ENCODE results near the gene MGMT. TPM values are rescaled to one million over a fixed set of nuclear protein-coding genes. Genes with fewer than 3 reads are reported as not detected.

The MGMT gene
- total and polyA plus RNA-seq, 2 donors (not counting 3 experiments of a cell fraction or from before 2014, with no cell fraction given): 15.0 to 15.2 TPM

DNA sequence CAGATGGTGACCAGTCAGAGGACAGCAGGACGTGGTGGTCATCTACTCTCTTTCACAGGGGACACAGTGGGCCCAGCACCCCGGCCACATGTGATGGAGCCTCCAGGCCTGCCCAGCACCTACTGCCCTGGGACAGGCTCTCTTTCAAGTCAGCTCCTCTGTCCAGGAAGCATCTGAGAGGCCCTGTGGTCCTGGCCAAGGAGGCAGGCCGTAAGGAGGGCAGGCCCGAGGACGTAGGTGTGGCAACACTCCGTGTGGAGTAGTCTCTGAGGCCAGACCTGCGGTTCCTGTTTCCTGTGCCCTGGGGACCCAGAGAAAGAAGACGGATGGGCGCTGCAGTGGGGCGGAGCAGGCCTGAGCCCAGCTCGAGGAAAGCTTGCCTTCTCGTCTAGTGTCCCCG is 317.9 kb downstream of the MGMT start:
- no TSS peak for BruUV-seq (replicated peaks)
- H3K27ac ChIP-seq (ENCODE audit: insufficient read depth, low read depth, low read length): no peak overlapping the region
- H3K4me1 ChIP-seq (ENCODE audit: control insufficient read depth, extremely low read depth, insufficient read depth, low read length): no peaks in the 10 kb centered on the region
- ChIA-PET CTCF (no interaction called here), POLR2A (no interaction called here)
- no peaks in the 10 kb centered on the region for H3K79me2 ChIP-seq (ENCODE audit: control insufficient read depth, insufficient read depth, low read length)
- no peak overlapping the region for H3K4me3 ChIP-seq (replicated peaks in 1 of 3; ENCODE audit: insufficient read depth in 1 of 3, low read depth in 1 of 3, low read length in 3 of 3)
- no peak overlapping the region for H3K4me2 ChIP-seq (ENCODE audit: insufficient read depth, low read length)
- dilution Hi-C loops (cut with MboI; ENCODE audit: extremely low pct_ligation_motif_present, low sequenced_read_pairs): no loop called here
- peaks cover 3% of the 10 kb centered on the region for H3K9me3 ChIP-seq (replicated peaks; ENCODE audit: control insufficient read depth, insufficient read depth, low read length)
- no peaks in the 10 kb centered on the region for H3K36me3 ChIP-seq (ENCODE audit: control insufficient read depth in 2 of 2, extremely low read depth in 1 of 2, insufficient read depth in 2 of 2, low read length in 2 of 2)
- H2AFZ ChIP-seq (ENCODE audit: low read depth, low read length): no peak overlapping the region
- no peaks in the 10 kb centered on the region for H4K20me1 ChIP-seq (replicated peaks; ENCODE audit: control insufficient read depth, extremely low read depth, insufficient read depth, low read length)
- TF ChIP-seq JUN (IDR thresholded peaks at IDR 0.05; ENCODE audit: borderline replicate concordance, insufficient read depth, insufficient read length, low read depth) (no peak), POLR2AphosphoS5 (IDR thresholded peaks at IDR 0.05; ENCODE audit: insufficient read depth, low read depth, low read length) (no peak)
- FAIRE-seq (no peak), DNase-seq (ENCODE audit: low read depth, low spot score) (no peak)
- H3K9ac ChIP-seq (replicated peaks; ENCODE audit: extremely low read depth, insufficient read depth, low read length): no peak overlapping the region
- H3K27me3 ChIP-seq (ENCODE audit: control insufficient read depth in 2 of 2, insufficient read depth in 2 of 2, low read length in 2 of 2): no peaks in the 10 kb centered on the region
- intact Hi-C loops (cut with micrococcal nuclease): no loop called here
- no peaks in the 10 kb centered on the region for H3K9me1 ChIP-seq (replicated peaks; ENCODE audit: control insufficient read depth, extremely low read depth, insufficient read depth, low read length)

GRCh38 chr10:129785536-129785981 is 318.5 kb downstream of the MGMT start:
- ChIA-PET CTCF (no interaction called here), POLR2A (no interaction called here)
- BruUV-seq (replicated peaks): no TSS peak
- H3K9me3 ChIP-seq (replicated peaks; ENCODE audit: control insufficient read depth, insufficient read depth, low read length): peaks cover 3% of the 10 kb centered on the region
- no peaks in the 10 kb centered on the region for H3K27me3 ChIP-seq (ENCODE audit: control insufficient read depth in 2 of 2, insufficient read depth in 2 of 2, low read length in 2 of 2)
- no peak overlapping the region for H3K9ac ChIP-seq (replicated peaks; ENCODE audit: extremely low read depth, insufficient read depth, low read length)
- no peak overlapping the region for H3K27ac ChIP-seq (ENCODE audit: insufficient read depth, low read depth, low read length)
- no peaks in the 10 kb centered on the region for H3K4me1 ChIP-seq (ENCODE audit: control insufficient read depth, extremely low read depth, insufficient read depth, low read length)
- H3K4me2 ChIP-seq (ENCODE audit: insufficient read depth, low read length): no peak overlapping the region
- no peaks in the 10 kb centered on the region for H3K9me1 ChIP-seq (replicated peaks; ENCODE audit: control insufficient read depth, extremely low read depth, insufficient read depth, low read length)
- DNase-seq (ENCODE audit: low read depth, low spot score): no peak
- no peaks in the 10 kb centered on the region for H3K79me2 ChIP-seq (ENCODE audit: control insufficient read depth, insufficient read depth, low read length)
- no peak overlapping the region for H3K4me3 ChIP-seq (replicated peaks in 1 of 3; ENCODE audit: insufficient read depth in 1 of 3, low read depth in 1 of 3, low read length in 3 of 3)
- dilution Hi-C loops (cut with MboI; ENCODE audit: extremely low pct_ligation_motif_present, low sequenced_read_pairs): no loop called here
- H4K20me1 ChIP-seq (replicated peaks; ENCODE audit: control insufficient read depth, extremely low read depth, insufficient read depth, low read length): no peaks in the 10 kb centered on the region
- intact Hi-C loops (cut with micrococcal nuclease): no loop called here
- H2AFZ ChIP-seq (ENCODE audit: low read depth, low read length): no peak overlapping the region
- no peak for FAIRE-seq
- TF ChIP-seq POLR2AphosphoS5 (IDR thresholded peaks at IDR 0.05; ENCODE audit: insufficient read depth, low read depth, low read length): no peak
- TF ChIP-seq GATA2 (IDR thresholded peaks at IDR 0.05; ENCODE audit: insufficient read depth, insufficient read length, low read depth, low read length): no peak
- TF ChIP-seq, protein P1, sequence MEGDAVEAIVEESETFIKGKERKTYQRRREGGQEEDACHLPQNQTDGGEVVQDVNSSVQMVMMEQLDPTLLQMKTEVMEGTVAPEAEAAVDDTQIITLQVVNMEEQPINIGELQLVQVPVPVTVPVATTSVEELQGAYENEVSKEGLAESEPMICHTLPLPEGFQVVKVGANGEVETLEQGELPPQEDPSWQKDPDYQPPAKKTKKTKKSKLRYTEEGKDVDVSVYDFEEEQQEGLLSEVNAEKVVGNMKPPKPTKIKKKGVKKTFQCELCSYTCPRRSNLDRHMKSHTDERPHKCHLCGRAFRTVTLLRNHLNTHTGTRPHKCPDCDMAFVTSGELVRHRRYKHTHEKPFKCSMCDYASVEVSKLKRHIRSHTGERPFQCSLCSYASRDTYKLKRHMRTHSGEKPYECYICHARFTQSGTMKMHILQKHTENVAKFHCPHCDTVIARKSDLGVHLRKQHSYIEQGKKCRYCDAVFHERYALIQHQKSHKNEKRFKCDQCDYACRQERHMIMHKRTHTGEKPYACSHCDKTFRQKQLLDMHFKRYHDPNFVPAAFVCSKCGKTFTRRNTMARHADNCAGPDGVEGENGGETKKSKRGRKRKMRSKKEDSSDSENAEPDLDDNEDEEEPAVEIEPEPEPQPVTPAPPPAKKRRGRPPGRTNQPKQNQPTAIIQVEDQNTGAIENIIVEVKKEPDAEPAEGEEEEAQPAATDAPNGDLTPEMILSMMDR (IDR thresholded peaks at IDR 0.05; ENCODE audit: extremely low read depth in 1 of 2, insufficient read depth in 1 of 2, low read depth in 1 of 2, low read length in 2 of 2): no peak
- no peak for TF ChIP-seq MYC (IDR thresholded peaks at IDR 0.05; ENCODE audit: low read depth, low read length)
- no peak for TF ChIP-seq POLR2A (IDR thresholded peaks at IDR 0.05; ENCODE audit: low read depth, low read length)
- TF ChIP-seq, protein P2, sequence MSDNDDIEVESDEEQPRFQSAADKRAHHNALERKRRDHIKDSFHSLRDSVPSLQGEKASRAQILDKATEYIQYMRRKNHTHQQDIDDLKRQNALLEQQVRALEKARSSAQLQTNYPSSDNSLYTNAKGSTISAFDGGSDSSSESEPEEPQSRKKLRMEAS (IDR thresholded peaks at IDR 0.05; ENCODE audit: insufficient read depth, insufficient read length): no peak
- no peak for TF ChIP-seq EZH2 (IDR thresholded peaks at IDR 0.05; ENCODE audit: borderline replicate concordance, low read depth, low read length, severe bottlenecking)
- TF ChIP-seq JUN (IDR thresholded peaks at IDR 0.05; ENCODE audit: borderline replicate concordance, insufficient read depth, insufficient read length, low read depth): no peak
- TF ChIP-seq FOS (IDR thresholded peaks at IDR 0.05; ENCODE audit: borderline replicate concordance, insufficient read depth, low read length): no peak
- H3K36me3 ChIP-seq (ENCODE audit: control insufficient read depth in 2 of 2, extremely low read depth in 1 of 2, insufficient read depth in 2 of 2, low read length in 2 of 2): no peaks in the 10 kb centered on the region
